ENCODE results near the gene ANKRD9. TPM values are rescaled to one million over a fixed set of nuclear protein-coding genes. Genes with fewer than 3 reads are reported as not detected.

The ANKRD9 gene
- total and polyA plus RNA-seq, 2 of the 13 experiments (the other 11 are each of a cell fraction or from before 2014, with no cell fraction given), result 10.0 to 15.0 TPM

DNA sequence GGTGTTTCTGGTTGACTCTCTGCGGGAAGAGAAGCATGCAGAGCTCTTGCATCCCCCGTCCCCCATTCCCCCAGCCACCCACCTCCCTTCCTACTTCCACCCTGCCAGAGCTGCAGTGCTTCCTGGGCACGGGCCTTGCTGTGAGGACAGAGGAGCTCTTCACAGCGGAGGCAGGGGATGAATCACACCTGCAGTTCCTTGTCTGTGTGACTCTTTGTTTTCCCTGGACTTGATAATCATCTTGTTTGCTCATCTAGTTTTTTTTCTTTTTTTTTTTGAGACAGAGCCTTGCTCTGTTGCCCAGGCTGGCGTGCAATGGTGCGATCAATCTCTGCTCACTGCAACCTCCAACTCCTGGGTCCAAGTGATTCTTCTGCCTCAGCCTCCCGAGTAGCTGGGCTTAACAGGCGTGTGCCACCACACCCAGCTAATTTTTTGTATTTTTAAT lies 27.8 kb downstream of the ANKRD9 start (continued):
- TF ChIP-seq, protein P1, sequence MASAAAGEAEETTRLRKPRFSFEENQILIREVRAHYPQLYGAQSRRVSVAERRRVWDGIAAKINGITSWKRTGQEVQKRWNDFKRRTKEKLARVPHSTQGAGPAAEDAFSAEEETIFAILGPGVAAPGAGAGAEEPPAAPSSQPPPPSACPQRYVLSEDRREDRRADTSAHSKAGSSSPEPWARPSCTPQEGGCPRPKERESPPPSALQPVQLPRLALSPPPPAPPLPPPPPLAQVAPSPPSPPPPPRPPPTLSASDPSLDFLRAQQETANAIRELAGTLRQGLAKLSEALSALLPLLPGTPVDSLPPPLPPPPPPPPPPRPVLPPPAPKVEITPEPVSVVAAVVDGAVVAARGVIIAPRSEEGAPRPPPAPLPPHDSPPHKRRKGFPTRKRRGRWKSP (CRISPR knock-in tag; IDR thresholded peaks at IDR 0.05), result no peak
- no peak for TF ChIP-seq ZNF83 (CRISPR knock-in tag; IDR thresholded peaks at IDR 0.05; ENCODE audit: borderline replicate concordance)
- TF ChIP-seq KAT2B (IDR thresholded peaks at IDR 0.05; ENCODE audit: borderline replicate concordance, low read depth, low read length), result no peak
- no peak for TF ChIP-seq SP5 (CRISPR knock-in tag; IDR thresholded peaks at IDR 0.05; ENCODE audit: borderline replicate concordance, low read depth)
- no peak for TF ChIP-seq MBD4 (IDR thresholded peaks at IDR 0.05; ENCODE audit: borderline replicate concordance, low read length)
- 0 out of 2 replicates have a peak, but pooled peaks have one; percentile 4 for TF ChIP-seq CEBPG (CRISPR knock-in tag; IDR thresholded peaks at IDR 0.05)
- no peak for TF ChIP-seq SCMH1 (CRISPR knock-in tag; IDR thresholded peaks at IDR 0.05; ENCODE audit: borderline replicate concordance)
- no peak for TF ChIP-seq ZNF264 (CRISPR knock-in tag; IDR thresholded peaks at IDR 0.05)
- no peak for TF ChIP-seq MXI1 (IDR thresholded peaks at IDR 0.05; ENCODE audit: borderline replicate concordance, low read depth, low read length)
- TF ChIP-seq, protein P2, sequence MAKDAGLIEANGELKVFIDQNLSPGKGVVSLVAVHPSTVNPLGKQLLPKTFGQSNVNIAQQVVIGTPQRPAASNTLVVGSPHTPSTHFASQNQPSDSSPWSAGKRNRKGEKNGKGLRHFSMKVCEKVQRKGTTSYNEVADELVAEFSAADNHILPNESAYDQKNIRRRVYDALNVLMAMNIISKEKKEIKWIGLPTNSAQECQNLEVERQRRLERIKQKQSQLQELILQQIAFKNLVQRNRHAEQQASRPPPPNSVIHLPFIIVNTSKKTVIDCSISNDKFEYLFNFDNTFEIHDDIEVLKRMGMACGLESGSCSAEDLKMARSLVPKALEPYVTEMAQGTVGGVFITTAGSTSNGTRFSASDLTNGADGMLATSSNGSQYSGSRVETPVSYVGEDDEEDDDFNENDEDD (CRISPR knock-in tag; IDR thresholded peaks at IDR 0.05; ENCODE audit: borderline replicate concordance), result no peak
- no peak for TF ChIP-seq ZNF709 (CRISPR knock-in tag; IDR thresholded peaks at IDR 0.05)
- TF ChIP-seq MLLT10 (CRISPR knock-in tag; IDR thresholded peaks at IDR 0.05), result no peak
- TF ChIP-seq, protein P3, sequence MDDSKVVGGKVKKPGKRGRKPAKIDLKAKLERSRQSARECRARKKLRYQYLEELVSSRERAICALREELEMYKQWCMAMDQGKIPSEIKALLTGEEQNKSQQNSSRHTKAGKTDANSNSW (CRISPR knock-in tag; IDR thresholded peaks at IDR 0.05; ENCODE audit: borderline replicate concordance), result no peak
- 0 out of 2 replicates have a peak, but pooled peaks have one; percentile 34 for TF ChIP-seq MIER3 (CRISPR knock-in tag; IDR thresholded peaks at IDR 0.05; ENCODE audit: borderline replicate concordance)
- peak; percentile 46; the same call in 1 of the 2 replicates for TF ChIP-seq PHF21A (CRISPR knock-in tag; IDR thresholded peaks at IDR 0.05)
- TF ChIP-seq NR2F6 (IDR thresholded peaks at IDR 0.05), result no peak
- TF ChIP-seq NR2F6 (CRISPR knock-in tag; IDR thresholded peaks at IDR 0.05), result peak; percentile 46; the same call in 1 of the 2 replicates
- no peak for TF ChIP-seq ZNF839 (CRISPR knock-in tag; IDR thresholded peaks at IDR 0.05; ENCODE audit: borderline replicate concordance)
- TF ChIP-seq NFRKB (IDR thresholded peaks at IDR 0.05), result no peak
- TF ChIP-seq, protein P4, sequence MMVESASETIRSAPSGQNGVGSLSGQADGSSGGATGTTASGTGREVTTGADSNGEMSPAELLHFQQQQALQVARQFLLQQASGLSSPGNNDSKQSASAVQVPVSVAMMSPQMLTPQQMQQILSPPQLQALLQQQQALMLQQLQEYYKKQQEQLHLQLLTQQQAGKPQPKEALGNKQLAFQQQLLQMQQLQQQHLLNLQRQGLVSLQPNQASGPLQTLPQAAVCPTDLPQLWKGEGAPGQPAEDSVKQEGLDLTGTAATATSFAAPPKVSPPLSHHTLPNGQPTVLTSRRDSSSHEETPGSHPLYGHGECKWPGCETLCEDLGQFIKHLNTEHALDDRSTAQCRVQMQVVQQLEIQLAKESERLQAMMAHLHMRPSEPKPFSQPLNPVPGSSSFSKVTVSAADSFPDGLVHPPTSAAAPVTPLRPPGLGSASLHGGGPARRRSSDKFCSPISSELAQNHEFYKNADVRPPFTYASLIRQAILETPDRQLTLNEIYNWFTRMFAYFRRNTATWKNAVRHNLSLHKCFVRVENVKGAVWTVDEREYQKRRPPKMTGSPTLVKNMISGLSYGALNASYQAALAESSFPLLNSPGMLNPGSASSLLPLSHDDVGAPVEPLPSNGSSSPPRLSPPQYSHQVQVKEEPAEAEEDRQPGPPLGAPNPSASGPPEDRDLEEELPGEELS (CRISPR knock-in tag; IDR thresholded peaks at IDR 0.05), result peak; percentile 74
- TF ChIP-seq, protein P5, sequence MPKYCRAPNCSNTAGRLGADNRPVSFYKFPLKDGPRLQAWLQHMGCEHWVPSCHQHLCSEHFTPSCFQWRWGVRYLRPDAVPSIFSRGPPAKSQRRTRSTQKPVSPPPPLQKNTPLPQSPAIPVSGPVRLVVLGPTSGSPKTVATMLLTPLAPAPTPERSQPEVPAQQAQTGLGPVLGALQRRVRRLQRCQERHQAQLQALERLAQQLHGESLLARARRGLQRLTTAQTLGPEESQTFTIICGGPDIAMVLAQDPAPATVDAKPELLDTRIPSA (CRISPR knock-in tag; IDR thresholded peaks at IDR 0.05; ENCODE audit: borderline replicate concordance), result no peak
- 0 out of 2 replicates have a peak, but pooled peaks have one; percentile 17 for TF ChIP-seq GABPB1 (CRISPR knock-in tag; IDR thresholded peaks at IDR 0.05)
- TF ChIP-seq KLF16 (CRISPR knock-in tag; IDR thresholded peaks at IDR 0.05), result no peak
- TF ChIP-seq, protein P6, sequence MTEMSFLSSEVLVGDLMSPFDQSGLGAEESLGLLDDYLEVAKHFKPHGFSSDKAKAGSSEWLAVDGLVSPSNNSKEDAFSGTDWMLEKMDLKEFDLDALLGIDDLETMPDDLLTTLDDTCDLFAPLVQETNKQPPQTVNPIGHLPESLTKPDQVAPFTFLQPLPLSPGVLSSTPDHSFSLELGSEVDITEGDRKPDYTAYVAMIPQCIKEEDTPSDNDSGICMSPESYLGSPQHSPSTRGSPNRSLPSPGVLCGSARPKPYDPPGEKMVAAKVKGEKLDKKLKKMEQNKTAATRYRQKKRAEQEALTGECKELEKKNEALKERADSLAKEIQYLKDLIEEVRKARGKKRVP (CRISPR knock-in tag; IDR thresholded peaks at IDR 0.05), result no peak
- TF ChIP-seq ZNF333 (CRISPR knock-in tag; IDR thresholded peaks at IDR 0.05; ENCODE audit: borderline replicate concordance), result no peak
- no peak for TF ChIP-seq HNRNPK (IDR thresholded peaks at IDR 0.05; ENCODE audit: low read depth, low read length, poor library complexity, severe bottlenecking)
- TF ChIP-seq CENPX (CRISPR knock-in tag; IDR thresholded peaks at IDR 0.05), result no peak
